Activated CD4-positive, alpha-beta T cell treated with anti-CD3 and anti-CD28 coated beads for 24 hours (primary cell): ENCODE results near the gene LDB2.

Experiments used
- DNase-seq, 2 donors: peaks; one replicate each; pipeline ENCODE4 v3.0.0-alpha.2; 2020; ENCODE audit warnings: low read depth in 2 of 2

Gene LDB2

DNA sequence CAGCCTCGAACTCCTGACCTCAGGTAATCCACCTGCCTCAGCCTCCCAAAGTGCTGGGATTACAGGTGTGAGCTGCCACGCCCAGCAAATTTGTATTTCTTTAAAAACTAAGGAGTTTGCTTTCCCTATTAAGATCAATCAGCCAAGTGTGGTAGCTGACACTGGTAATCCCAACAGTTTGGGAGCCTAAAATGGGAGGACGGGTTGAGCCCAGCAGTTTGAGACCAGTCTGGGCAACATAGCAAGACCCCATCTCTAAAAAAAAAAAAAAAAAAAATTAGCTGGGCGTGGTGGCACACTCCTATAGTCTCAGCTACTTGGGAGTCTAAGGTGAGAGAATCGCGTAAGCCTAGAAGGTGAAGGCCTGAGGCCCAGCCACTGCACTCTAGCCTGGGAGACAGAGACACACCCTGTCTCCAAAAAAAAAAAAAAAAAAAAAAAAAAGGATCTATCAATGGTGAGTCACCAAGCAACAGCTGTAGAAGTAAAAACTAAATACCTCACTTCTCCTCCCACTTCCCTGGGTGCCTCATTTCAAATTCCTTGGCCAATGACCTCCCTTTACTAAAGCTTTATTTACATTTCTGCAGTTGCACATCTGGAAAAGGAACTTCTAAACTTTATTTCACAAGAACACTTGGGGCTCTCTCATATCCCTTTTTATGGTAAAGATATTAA, 54.5 kb downstream of the LDB2 start:
- no peak for DNase-seq

DNA sequence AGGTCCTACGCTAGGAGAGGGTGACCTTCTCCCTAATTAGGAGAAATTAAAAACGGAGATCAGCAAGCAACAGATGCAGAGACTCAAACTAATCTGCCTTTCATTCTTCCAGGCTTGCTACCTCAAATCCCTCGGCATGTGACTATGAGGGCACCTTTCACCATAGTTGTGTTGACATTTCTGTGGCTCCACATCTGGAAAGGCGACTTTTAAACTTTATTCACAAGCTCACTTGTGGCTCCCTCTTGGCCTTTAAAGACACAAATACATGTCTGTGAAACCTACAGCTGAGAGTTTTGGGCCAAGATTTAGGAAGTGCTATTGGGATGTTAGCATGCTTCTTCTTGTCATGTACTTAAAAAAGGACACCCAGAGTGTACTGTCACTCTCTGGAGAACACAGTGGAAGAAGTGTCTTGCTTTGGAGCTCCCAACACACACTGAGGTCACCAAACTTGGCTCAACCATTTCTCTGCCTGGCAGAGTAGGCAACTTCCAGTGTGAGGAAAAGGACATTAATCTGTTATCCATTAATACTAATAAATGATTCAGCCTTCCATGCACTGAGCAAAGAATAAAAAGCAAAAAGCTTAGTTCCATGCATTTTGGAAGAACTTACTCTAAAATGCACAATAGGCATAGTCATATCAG, 60.1 kb downstream of the LDB2 start:
- DNase-seq = no peak

DNA sequence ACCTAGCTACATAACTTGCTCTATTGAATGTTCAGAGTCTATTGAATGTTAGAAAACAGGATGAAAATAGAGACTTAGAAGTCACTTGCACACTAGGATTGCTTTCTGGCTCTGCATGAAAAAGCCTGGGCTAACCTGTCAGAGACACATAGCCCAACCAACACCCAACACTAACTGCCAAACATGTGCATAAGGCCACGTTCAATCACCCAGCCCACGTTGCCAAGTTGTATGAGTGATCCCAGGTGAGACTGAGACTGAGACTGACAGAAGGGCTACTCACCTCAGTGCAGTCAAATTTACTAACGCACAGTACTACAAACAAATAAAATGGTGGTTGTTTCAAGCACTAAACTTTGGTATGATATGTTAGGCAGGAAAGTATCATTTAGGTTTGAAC, 61.0 kb downstream of the LDB2 start:
- no peak for DNase-seq

DNA sequence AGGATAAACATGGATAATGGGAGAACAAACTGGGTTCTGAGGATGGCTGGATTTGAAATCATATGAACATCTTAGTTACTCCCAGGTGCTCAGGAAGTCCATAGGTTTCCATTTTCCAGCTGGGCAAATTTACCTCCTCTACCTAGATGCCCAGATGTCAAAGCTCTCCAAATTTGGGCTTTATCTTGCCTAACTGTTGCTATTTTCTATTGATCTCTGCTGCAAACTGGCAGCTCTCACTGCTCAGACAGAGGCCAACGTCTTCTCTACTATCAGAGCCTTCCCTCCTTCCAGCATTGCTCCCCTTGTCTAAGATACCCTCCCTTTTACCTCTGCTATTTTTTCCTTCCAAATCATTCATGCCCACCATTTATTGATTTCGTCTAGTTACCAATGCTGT, 62.1 kb downstream of the LDB2 start:
- no peak for DNase-seq

DNA sequence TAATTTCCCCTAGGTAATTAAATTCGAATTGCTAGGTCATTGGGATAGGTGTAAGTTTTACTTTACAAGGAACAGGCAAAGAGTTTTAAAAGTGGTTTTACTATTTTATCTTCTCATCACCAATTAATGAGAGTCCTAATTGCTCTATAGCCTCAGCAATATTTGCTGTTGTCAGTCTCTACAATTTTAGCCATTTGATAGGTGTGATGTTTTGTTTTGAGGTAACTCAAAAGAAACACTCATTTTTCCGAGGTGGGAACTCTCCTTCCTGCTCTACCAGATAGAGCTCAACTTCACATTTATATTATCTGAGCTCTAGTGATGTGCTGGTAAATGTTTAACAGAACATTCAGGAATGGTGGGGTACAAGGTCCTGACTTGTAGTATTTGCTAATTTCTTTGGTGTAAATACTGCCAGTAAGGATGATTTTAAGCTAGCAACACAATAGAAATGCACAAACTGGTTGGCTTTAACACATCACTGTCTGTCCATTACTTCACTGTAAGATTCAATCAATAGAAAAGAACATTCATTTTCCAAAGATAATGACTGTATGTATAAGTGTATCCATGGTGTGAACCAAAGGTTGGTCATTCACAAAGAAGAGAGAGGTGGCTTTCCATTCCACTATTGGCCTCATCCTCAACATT, 62.7 kb downstream of the LDB2 start:
- DNase-seq = no peak

DNA sequence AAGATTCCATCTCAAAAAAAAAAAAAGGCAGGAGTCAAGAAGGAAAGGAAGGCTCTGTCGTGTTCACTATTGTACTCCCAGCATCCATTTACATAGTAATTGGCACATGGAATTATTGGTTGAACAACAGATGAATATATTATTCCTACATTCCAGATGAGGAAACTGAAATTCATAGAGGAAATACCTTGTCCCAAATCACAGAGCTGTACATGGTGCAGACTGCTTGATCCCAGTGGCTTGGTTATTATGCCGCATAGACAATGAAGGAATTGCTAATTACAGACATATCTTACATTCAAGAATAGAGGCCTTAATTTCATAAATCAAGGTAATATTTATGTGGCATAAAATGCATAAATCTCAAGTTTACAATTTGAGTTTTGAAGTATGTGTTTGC, 63.6 kb downstream of the LDB2 start:
- DNase-seq = no peak

DNA sequence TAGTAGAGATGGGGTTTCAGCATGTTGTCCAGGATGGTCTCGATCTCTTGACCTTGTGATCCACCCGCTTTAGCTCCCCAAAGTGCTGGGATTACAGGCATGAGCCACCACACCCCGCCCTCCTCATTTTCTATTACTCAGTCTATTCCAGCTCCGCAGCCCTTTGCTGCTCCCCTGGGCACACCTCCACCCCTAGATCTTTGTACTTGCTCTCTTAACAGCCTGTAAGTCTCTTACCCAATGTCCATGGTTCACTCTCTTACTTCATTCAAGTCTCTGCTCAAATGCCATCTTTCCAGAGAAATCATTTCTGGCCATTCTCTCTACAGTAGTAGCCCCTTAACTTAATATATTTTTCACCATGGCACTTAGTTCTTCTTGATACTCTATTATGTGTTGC, 64.7 kb downstream of the LDB2 start:
- no peak for DNase-seq

DNA sequence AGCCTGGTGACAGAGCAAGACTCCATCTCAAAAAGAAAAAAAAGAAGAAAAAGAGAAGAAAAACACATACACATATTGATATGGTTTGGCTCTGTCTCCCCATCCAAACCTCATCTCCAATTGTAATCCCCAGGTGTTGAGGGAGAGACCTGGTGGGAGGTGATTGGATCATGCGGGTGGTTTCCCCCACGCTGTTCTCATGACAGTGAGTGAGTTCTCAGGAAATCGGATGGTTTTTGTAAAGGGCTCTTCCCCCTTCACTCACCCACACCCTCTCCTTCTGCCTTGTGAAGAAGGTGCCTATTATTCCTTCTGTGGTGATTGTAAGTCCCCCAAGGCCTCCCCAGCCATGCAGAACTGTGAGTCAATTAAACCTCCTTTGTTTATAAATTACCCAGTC, 68.4 kb downstream of the LDB2 start:
- no peak for DNase-seq

DNA sequence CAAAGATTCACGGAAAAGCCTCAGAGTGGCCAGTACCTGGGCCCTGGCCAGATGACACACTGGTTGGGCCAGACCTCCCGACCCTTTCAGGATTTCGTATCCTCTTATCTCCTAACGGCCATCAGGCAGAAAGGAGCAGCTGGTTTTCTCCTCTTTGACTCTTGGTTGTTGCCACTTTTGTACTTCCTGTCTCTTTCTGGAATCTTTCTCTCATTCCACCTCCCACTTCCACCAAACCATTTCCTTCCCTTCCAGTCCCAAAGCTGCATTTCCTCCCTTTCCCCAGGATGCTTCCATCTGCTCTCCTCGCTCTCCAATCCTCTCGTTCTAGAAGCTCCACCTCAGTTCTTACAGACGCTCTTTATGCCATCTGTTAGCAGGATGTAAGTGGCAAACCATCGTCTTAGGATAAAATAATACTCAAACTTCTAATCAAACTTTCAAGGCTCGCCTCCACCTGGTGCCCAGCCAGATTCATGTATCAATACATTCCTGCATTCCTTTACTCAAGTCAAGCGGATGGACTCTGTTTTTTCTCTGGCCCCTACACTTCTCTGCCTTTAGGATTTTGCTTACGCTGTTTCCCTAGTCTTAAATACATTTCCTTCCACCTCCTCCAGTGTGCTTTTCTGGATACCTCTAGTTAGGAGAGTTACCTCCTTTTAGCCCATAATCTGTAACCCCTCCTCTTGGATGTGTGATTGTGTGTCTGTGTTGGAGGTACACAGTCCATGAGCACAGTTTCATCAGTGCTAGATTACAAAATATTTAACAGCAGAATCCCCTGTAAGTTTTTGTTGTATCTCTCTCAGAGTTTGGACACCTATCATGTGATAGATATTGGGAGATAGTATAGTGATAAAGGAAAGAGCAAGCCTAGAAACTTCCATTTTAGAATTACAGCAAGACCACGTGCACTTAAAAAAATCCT, 70.4 kb downstream of the LDB2 start:
- DNase-seq = no peak

DNA sequence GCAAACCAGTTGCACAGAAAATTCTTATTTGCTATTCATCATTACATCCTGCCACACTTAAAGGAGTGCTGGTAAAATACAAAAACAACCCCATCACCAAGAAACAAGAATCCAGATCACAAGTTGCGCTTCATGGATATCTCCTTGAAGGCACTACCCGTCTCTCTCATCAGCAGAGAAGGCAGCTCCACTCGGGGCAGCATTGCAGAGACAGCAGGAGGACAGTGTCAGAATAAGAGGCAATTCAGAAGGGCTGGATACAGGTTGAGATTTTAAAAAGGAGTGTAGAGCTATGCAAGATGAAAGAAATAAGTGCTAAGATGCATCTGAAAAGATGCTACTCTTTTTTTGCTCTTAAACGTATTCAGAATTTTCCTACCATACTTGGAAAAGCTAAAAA, 71.4 kb downstream of the LDB2 start:
- DNase-seq = no peak

DNA sequence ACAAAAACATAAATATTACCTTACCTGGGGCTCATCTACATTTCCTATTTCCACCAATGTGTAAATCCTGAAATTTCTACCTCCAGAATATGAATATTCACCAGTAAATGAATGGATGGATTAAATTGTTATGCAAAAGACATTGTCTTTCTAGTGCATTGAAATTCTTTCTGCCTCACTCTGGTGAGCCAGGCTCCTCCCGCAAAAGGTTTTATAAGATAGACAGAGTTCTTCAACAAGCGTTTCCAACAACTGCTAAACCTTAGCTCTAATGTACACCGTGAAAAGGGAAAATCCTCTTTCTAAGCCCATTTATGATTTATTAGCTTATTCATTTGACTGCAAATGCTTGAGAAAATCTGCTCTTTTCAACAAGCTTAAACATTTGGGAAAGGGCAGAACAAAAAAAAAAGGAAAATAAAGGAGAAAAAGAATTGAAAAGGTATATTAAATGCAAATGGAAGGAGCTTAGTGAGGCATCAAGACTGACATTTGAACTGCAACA, 72.0 kb downstream of the LDB2 start:
- DNase-seq = no peak

DNA sequence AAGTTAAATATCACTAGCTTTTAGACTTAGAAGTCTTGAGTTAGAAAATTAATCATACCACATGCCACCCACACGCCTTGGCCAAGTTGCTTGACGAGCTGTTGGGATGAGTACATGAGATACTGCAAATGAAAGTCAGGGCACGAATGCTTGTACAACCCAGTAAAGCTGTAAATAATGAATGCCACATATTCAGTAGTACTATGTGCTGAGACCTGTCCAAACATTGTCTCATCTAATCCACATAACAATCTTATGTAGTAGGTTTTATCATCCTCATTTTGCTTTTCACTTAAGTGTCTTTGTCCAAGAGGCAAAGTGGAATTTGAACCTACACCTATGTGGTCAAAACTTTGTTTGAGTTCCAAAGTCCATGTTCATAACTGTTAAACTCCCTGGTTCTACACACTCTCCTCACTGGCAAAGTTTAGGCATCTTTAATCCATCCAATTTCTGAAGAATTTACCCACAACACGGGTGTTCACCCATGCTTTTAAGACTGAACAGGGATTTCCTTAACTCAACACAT, 74.1 kb downstream of the LDB2 start:
- no peak for DNase-seq

DNA sequence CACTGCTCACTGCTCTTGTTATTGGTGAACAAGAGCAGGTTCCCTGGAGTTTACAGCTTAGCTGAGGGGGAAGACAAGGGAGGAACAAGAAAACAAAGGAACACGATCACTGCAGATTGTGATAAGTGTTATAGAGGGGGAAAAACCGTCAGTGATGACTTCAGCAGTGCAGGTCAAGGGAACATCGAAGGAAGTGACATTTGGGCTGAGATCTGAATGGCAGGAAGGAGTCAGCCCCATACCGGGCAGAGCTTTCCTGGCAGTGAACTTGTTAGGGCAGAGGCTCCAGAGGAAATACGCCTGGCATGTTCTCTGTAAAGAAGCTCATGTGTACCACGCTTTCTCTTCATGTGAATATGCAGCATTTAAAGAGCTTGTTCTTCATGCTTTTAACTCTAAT, 78.1 kb downstream of the LDB2 start:
- no peak for DNase-seq

DNA sequence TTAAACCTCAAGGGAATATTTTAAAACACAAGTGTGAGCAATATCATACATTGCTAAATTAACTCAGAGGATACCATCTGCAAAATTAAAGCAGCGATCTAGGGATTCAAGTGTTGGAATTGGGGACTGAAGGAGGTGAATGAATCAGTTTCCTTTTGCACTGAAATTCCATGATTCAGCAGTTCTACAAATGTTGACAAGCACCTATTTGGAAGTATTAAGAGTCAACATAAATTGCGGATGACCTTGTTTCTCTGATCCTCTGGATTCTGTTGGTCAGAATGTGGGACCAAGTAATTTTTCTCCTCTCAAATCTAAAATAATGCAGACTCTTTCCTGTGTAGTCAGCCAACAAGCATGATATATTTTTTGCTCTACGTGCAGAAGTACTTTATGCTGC, 78.8 kb downstream of the LDB2 start:
- no peak for DNase-seq

DNA sequence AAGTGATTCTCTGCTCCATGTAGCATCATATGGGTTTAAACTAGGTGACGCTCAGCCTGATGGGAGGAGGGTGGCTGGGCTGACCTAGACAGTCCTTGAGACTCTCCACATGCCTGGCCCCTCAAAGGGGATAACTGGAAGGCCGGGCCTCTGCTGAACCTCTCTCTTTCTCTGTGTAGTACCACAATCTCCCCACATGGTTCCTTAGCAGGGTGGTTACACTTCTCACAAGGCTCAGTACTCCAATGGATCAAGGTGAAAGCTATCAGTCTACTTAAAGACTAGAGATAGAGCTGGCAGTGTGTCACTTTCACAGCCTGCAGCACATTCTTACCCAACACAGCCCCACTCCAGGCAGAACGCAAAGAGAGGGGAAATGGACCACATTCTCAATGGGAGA, 80.4 kb downstream of the LDB2 start:
- no peak for DNase-seq

DNA sequence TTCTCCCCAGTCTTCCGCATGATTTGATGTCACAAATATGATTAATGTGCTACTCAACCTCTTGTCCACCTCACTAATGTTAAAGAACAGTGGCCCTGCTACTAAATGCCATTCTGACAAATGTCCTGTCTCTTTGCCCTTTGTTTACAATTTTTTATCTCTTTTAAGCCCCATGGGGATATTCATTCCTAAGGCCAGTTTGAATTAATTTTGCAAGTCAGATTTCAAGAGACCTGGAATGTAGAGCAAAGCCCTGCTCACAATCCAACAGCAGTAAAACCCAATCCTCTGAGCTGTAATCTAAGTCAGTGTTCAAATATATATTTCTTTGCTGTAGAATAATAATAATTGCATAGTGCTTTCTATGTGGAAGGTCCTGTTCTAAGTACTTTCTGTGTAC, 81.2 kb downstream of the LDB2 start:
- no peak for DNase-seq

DNA sequence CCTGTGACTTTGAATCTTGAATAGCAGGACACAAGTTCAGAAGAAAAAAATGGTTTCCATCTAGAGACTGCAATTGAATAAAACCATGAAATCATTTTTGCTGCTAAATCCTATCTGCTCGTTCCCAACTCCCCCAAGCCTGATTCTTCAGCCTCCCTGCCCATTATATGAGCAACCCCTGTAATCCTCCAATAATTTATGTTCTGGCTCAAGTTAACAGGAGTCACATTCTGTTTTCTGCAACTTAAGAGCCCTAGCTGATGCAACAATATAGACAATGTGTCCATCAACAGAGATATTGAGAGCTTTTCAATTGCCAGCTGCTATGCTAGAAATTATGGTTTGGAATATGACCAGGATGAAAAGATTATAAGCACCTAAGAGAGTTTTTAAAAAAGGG, 84.1 kb downstream of the LDB2 start:
- DNase-seq = no peak

DNA sequence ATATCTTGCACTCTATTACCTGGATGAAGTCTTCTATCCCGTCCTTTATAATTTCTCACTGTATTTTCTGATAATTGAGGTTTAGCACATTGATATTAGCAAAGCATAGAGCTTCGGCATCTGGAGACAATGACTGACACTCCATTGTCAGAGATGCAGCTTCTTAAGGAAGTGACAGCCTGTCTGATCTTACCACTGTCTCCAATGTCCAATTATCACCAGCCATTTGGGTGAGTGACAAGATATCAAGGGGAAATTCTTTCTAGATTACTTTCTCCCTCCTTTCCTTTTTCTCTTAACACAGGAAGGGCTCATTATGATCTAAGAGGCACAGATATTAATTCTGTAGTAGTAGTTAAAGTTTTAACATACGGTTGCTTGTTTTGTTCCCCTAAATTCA, 86.4 kb downstream of the LDB2 start:
- no peak for DNase-seq

DNA sequence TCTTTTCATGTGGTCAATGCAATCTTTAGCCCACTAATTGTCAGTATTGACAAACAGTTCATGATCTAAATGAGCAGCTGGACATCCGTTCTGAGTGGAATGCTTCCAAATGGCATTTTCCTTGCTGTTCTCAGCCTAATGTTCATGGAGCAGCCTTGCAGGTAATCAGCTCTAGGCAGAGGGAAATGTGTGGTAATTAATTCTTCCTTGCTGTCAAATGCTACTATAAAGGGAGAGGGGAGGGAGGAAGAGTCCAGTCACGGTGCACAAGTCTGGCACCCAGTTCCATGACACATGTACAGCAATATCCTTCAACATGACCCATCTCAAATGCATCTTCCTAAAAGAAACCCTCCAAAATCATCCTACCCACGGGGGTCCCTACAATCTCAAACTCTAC, 88.5 kb downstream of the LDB2 start:
- DNase-seq = no peak

DNA sequence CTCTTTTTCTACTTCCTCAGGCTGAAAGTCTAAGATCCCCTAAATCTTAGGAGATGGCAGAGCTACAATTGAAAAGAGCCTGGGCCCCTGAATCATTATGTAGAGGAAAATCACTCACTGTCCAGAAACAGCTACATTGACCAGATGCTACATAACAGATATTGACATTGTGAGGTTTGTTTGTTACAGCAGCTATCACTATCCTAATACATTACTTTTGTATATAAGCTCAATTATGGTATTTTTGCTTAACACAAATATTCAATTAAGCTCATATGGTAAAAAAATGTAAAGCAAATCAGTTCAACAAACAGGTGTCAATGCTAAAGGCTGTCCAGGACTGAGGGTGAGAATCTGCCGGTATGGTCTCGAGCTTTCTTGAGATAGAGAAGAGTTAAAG, 89.4 kb downstream of the LDB2 start:
- no peak for DNase-seq

DNA sequence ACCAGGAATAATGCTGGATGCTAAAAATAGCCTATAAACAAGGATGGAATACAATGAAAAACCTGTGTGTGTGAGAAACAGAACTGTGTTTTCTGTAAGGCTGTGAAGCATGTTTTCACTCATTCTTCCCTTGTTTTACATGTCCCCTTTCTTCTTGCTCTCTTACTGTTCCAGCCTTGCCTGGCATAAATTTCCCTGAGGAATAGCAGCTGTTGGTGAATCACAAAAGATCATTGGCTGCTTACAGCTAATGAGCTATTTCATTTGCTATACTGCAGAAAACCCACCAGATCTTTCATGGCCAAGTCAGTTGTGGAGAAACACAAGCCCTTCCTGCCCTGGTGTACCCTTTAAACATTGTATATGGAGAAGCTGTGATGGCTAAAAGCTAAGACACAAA, 91.1 kb downstream of the LDB2 start:
- DNase-seq = no peak

DNA sequence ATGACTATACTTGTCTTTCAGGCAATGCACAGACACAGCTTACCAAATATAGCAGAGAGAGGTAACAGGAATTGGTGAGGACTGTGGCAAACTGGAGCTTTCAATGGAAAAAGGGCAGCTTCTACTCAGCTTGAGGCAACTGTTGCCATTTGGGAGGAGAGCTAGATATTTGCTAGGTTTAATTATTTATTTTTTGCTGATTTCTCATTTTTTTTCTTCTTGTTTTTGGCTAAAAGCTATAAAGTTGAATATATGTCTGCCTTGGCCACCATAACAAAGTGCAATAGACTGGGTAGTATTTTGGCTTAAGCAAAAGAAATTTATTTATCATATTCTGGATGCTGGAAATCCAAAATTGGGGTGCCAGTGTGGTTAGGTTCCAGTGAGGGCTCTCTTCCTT, 93.9 kb downstream of the LDB2 start:
- DNase-seq = no peak
